Retina (tissue), 1 donor: Measurements from ENCODE around the gene NAALADL2.
"Not testable (repeated sequence)": the region's sequence is repeated elsewhere in the genome, so short reads cannot be mapped to it uniquely, and the experiment has no call there.

Experiments used
- DNase-seq: peaks from one replicate; pipeline ENCODE4 v3.0.0-alpha.2; 2016

Gene NAALADL2

DNA sequence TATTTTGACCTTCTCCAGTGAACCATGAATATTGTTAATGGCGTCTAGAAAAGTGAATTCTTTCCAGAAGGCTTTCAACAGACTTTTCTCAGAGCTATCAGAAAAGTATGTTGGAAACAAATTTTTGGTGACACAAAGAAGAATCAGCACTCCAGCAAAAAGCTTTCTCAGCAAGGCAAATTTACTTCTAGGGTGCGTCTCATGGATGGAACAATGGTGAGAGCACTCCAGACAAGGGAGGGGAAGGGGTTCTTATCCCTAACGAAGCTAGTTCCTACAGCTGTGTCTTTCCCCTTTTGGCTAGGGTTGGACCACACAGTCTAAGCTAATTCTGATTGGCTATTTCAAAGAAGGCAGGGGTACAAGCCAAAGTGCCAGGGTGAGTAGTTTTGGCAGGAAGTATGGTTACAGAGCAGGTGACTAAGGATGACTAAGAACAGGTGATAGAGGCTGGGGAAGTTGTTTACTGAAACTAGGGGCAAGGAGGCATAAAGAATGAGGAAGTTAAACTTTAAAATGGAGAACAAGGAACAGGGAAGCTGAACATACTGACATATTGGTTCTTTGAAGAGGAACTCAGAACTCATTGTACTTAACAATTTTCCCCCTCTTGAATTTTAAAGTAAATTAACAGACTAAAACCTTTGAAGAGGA is 959.8 kb downstream of the NAALADL2 start:
- no peak for DNase-seq

DNA sequence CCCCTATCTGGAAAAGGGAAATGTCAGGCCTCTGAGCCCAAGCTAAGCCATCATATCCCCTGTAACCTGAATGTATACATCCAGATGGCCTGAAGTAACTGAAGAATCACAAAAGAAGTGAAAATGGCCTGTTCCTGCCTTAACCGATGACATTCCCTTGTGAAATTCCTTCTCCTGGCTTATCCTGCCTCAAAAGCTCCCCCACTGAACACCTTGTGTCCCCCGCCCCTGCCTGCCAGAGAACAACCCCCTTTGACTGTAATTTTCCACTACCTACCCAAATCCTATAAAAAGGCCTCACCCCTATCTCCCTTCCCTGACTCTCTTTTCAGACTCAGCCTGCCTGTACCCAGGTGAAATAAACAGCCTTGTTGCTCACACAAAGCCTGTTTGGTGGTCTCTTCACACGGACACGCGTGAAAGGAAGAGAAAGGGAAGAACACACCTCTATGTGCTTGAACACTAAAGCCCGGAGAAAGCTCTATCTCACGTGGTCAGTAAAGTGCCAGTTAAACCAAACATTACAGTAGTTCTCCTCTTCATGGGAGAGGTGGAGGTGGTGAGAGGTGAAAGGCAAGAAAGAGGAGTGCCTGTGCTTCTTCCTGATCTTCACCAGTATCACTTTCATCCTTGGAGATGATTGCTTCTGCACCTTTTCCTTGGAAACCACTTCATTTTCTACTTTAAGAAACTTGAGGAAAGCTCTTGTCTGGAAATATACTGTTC is 963.8 kb downstream of the NAALADL2 start:
- not testable (repeated sequence) for DNase-seq

DNA sequence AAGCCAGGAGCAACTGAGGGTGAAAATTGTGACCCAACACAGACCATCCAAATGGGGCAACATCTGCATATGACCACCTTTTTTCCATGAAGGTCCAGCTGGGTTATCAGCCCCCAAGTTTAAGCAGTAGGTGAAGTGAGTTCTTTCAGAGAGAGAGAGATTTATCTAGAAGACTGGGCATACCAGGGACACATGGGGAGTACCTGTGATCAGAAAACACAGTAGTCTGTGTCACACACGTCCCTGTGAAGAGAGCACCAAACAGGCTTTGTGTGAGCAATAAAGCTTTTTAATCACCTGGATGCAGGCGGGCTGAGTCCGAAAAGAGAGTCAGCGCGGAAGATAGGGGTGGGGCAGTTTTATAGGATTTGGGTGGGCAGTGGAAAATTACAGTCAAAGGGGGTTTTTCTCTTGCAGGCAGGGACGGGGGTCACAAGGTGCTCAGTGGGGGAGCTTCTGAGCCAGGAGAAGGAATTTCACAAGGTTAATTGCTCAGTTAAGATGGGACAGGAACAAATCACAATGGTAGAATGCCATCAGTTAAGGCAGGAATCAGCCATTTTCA is 966.0 kb downstream of the NAALADL2 start:
- not testable (repeated sequence) for DNase-seq

DNA sequence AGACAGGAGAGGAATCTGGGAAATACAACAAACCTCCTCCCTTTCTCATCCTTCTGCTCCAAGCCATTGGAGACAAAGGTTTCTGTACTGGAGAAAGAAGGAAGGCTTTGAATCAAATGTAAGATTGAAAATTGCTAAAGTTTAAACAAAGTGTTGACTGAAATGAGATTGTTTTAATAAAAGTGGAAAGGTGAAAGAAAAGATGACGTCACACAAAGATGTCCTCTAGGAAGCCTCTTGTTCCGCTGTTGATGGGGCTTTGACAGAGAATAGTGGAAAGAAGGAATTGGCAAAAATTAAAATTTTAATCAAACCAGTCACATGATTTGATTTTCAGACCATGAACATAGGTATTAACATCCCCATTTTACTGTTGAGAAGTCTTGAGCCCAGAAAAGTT is 967.6 kb downstream of the NAALADL2 start:
- no peak for DNase-seq

DNA sequence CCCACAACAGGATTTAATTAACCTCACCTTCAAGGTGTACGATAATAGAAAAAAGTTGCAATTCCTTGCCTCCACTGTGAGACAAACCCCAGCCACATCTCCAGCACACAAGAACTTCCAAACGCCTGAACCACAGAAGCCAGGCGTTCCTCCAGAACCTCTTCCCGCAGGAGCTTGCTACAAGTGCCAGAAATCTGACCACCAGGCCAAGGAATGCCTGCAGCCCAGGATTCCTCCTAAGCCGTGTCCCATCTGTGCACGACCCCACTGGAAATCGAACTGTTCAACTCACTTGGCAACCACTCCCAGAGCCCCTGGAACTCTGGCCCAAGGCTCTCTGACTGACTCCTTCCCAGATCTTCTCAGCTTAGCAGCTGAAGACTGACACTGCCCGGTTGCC is 970.7 kb downstream of the NAALADL2 start:
- not testable (repeated sequence) for DNase-seq

DNA sequence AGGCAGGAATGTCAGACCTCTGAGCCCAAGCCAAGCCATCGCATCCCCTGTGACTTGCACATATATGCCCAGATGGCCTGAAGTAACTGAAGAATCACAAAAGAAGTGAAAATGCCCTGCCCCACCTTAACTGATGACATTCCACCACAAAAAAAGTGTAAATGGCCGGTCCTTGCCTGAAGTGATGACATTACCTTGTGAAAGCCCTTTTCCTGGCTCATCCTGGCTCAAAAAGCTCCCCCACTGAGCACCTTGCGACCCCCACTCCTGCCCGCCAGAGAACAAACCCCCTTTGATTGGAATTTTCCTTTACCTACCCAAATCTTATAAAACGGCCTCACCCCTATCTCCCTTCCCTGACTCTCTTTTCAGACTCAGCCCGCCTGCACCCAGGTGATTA is 976.6 kb downstream of the NAALADL2 start:
- DNase-seq, result not testable (repeated sequence)

DNA sequence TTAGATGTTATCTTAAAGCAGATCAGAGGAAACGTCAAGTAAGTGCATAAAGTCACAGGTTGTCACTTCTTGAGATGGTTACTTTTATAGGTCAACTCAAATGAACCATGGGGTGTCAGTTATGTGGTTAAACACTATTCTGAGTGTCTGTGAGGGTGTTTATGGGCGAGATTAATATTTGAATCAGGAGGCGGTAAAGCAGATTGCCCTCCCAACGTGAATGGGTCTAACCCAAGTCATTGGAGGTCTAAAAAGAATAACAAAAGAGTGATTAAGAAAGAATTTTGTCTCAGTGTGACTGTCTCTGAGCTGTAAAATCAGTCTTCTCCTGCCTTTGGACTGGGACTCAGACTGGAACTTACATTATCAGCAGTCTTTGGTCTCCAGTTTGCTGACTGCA is 977.5 kb downstream of the NAALADL2 start:
- DNase-seq, result no peak

DNA sequence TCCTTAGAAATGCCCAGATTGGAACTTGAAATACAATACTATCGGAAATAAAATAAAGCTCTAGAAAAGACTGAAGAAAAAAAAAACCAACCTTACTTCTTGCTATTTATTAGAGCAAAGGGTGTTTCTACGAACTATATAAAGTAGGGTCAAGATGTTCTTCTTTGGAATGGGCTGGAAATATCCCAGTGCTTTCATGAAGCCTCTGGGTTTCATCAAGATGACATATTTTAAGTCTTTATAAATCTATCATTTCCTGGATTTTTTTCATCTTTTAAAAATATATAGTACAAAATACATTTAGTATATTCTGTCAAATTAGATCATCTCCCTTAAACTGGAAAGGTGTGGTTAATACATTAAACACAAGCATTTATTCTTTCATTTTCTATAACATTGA is 978.8 kb downstream of the NAALADL2 start:
- DNase-seq, result no peak

DNA sequence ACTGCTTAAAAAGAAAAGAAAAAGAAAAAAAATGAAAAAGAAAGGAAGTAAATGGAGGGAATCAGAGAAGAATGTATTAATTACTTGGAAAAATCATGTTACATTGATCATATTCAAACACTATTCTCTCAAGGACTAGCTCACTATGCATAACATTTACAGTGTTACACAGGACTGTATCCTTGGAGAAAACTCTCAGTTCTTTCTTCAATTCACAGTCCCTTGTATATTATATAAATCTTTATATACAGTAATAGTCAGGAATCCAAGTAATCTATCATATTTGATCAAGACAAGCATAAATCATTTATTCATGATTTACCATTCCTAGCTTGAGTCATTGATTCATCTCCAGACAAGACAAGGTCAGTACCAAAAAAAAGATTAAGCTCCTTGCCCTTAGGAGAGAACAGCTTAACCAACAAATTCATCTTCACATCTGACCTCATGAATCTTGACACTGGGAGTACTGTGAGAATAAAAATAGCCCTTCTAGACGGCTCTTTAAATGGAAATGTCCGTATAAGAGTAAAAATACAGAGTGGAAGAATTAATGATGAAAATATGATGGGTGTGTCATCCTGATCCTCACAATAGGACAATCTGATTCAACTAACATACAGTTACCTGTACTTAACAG is 980.4 kb downstream of the NAALADL2 start:
- no peak for DNase-seq

DNA sequence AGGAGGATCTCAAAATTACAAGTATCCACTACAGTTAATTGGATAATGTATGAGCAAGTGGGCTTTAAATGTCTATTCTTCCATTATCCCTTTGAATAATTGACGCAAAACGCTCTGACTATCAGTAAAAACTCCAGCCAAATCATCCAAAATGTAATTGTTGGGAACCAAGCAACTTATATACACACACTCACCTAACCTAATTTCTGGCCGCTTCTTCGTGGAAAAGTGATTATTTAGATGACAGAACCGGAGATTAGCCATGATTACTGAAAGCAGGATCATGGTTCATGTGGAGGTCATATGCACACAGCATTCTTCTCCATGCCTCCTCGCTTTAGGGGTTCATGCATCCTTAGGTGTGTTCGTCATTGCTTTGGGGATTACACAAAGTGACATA is 992.4 kb downstream of the NAALADL2 start:
- peak; percentile 14 for DNase-seq

DNA sequence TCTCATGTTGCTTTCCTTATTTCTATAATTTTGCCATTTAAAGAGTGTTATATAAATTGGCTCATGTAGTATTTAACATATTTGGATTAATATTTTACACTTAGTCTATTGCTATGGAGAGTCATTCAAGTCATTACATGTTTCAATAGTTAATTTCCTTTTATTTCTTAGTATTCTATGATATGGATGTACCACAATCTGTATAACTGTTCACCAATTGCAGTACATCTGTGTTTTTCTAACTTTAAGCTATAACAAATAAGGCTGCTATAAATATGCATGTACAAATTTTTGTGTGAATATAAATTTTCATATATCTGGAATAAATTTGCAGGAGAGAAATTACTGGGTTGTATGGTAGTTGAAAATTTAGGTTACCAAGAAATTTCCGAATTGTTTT is 993.4 kb downstream of the NAALADL2 start:
- DNase-seq, result no peak

DNA sequence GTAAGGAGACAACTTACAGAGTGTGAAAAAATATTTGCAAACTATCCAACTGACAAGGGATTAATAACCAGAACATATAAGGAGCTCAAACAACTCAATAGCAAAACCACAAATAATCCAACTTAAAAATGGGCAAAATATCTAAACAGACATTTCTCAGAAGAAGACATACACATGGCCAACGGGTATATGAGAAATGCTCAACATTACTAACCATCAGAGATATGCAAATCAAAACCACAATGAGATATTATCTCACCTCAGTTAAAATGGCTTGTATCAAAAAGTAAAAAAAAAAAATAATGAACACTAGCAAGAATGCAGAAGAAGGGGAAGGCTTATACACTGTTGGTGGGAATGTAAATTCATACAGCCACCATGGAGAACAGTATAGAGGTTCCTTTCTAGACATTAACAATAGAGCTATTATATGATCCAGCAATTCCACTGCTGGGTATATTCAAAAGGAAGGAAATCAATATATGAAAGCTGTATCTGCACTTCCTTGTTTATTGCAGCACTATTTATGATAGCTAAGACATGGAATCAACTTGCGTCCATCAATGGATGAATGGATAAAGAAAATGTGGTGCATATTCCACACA is 998.6 kb downstream of the NAALADL2 start:
- DNase-seq, result no peak
